Measurements from ENCODE around the gene TOR1B.

DNA sequence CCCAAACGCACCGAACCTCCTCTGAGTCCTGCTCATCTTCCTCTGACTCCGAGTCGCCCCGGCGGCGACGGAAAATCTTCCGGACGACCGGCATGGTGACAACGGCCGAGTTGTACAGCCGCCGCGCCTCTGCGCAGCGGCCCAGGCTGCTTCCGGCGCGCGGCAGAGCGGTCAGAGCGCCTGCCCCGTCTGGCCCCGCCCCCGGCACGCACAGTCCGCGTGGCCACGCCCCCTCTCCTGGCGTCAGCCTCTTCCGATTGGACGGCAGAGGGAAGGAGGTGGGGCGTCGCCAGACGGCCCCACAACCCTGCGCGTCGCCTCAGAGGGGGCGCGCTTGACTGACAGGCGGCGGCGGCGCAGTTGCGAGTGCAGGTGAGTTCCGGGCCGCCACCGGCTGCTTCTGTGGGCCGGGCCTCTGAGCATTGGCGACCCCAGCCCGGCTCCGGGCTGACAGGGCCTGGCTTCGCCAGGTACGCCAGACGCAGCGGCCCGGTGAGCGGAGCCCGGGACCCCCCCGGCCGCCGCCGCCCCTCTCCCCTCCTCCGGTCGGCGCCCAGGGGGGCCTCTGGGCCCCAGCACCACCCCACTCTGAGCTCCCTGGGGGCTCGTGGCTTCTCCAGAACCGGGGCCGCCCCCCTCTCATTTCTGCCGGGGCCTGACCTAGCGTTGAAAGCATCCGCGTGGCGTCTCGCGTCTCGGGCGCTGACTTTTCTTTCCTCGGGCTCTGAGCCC lies 32.3 kb downstream of the TOR1B start, which contains the start of the genes C9orf78 and USP20:
- TF ChIP-seq, protein P1, sequence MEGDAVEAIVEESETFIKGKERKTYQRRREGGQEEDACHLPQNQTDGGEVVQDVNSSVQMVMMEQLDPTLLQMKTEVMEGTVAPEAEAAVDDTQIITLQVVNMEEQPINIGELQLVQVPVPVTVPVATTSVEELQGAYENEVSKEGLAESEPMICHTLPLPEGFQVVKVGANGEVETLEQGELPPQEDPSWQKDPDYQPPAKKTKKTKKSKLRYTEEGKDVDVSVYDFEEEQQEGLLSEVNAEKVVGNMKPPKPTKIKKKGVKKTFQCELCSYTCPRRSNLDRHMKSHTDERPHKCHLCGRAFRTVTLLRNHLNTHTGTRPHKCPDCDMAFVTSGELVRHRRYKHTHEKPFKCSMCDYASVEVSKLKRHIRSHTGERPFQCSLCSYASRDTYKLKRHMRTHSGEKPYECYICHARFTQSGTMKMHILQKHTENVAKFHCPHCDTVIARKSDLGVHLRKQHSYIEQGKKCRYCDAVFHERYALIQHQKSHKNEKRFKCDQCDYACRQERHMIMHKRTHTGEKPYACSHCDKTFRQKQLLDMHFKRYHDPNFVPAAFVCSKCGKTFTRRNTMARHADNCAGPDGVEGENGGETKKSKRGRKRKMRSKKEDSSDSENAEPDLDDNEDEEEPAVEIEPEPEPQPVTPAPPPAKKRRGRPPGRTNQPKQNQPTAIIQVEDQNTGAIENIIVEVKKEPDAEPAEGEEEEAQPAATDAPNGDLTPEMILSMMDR (IDR thresholded peaks at IDR 0.05): no peak
- TF ChIP-seq EZH2 (IDR thresholded peaks at IDR 0.05; ENCODE audit: borderline replicate concordance, insufficient read depth, low read depth, low read length, poor library complexity, severe bottlenecking): no peak
